Astrocyte of the hippocampus (primary cell): Measurements from ENCODE around the gene HBS1L.
A peak's percentile ranks its signal among the peaks of the same experiment; 100 is the strongest.

Experiments used
- DNase-seq: peaks from one replicate; pipeline ENCODE4 v3.0.0; 2011; ENCODE audit warnings: low read depth, low spot score

The HBS1L gene

DNA sequence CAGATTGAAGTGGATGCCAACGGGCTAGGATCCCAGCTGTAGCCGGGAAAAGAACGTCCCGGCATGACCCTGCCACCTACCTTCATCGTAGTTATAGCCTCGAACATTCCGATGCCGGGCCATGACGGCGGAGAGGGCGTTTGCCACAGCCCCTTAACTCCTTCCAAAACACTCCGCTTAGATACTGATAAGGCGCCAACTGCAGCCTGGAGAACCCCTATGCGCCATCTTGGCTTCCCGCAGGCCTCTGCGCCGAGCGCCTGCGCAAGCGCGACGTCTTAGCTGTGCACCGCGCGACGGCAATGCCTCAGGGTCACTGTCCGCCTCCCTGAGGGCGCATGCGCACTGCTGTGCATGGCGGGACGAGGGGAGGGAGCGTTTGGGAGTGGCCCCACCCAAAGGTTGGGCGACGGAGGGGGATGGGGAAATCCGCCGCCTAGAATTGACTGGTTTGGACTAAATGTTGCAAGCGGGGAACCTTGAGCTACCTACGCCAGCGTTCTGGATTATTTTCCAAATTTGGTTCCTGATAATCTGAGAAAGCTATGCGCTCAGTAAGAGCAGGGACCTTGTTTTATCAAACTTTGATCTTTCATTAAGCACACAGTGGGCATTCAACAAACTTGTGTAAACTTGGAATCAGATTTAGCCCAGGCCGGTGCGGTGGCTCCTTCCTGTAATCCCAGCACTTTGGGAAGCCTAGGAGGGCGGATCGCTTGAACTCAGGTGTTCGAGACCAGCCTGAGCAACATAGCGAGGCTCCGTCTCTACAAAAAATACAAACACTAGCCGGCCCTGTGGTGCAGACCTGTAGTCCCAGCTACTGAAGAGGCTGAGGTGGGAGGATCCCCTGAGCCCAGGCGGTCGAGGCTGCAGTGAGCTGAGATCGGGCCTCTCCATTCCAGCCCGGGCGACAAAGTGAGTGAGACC, at the start of gene HBS1L:
HBS1L (minus strand) TSS at position 254 of the 930 bp plus-strand sequence; CDS start at position 123, 131 bp downstream.
- peak; percentile 100 for DNase-seq

DNA sequence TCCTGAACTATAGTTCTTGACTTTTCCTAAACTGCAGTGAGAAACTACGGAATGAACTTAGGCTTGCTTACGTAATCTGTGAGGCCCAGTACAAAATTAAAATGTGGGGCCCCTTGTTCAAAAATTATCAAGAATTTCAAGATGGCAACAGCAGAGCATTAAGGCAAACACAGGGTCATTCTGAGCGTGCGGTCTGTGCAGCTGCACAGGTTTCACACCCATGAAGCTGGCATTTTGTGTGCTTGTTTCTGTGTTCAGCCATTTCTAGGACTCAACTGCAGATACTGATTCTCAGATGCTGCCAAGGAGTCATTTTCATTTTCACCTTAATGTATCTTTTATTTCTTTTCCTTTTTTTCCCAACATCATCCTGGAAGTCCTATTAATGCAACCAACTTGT, 49.6 kb upstream of the HBS1L start:
- no peak for DNase-seq

DNA sequence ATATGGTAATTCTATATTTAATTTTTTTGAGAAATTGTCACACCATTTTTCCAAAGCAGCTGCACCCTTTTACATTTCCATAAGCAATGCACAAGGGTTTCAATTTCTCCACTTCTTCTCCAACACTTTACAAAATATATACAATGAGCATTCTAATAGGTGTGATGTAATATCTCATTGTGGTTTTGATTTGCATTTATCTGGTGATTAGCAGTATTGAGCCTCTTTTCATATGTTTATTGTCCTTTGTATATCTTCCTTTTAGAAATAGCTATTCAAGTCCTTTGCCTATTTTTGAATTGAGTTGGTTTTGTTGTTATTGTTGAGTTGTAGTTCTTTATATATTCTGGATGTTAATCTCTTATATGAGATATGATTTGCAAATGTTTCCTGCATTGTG, 47.6 kb upstream of the HBS1L start:
- DNase-seq: no peak

DNA sequence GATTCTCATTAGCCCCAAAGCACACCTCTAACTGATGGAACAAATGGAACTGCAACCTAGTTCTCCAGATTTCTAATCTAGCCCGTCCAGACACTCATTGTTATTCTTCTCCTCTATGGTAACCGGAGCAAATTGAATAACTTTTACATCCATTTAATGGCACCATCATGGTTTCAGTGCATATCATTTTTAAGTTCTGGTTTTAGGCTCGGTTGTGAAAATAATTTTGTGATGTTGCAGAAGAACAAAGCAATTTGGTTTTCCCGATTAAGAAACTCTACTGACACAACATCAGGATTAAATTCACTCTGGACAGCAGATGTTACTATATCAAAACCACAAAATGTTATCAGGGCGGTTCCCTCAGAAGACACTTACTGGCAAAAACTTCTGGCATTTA, 42.5 kb upstream of the HBS1L start:
- DNase-seq: no peak

DNA sequence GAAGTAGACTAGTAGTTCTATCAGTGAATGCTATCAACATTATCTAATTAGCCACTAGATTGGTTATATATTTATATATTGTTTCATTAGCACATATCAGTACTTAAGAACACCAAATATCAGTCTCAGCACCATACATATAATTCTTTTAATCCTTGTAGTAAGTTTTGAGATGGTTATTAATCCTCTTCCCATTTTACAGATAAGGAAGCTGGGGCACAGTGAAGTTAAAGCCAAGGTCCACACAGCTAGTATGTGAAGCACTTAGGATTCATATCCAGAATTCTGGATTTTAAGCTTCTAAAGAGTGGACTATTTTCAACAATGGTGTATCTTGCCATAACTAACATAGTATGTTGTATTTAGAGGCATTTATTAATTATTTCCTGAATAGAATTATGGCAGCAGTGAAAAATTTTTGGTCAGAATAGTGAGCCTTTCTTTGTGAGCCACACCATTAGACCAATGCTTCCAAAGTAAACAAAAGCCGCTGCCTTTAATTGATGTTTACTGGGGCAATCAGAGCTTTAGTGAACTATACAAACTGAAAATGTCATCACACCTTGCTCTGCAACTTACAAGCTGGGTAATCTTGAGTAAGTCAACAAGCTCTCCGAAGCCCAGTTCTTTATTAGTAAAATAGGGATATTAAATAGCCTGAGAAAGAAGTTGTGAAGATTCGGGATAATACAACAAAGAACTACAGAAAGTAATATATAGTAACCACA, 41.9 kb upstream of the HBS1L start:
- DNase-seq: no peak

DNA sequence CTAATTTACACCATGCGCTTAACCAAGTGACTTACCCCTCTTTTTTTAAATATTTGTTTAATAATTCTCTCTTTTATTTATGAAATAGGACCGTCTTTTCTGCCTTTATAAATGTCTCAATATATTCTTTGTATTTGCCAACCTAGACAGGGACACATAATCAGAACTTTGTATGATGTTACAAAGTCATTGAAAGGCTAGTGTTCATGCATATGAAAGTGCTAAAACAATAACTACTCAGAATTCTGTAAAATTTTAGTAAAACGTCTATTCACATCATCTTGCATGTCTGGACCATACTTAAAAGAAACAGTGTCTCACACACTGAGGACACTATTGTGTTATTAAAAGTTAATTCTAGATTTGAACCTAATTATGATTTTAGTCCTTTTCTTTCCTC, 41.1 kb upstream of the HBS1L start:
- DNase-seq: no peak

DNA sequence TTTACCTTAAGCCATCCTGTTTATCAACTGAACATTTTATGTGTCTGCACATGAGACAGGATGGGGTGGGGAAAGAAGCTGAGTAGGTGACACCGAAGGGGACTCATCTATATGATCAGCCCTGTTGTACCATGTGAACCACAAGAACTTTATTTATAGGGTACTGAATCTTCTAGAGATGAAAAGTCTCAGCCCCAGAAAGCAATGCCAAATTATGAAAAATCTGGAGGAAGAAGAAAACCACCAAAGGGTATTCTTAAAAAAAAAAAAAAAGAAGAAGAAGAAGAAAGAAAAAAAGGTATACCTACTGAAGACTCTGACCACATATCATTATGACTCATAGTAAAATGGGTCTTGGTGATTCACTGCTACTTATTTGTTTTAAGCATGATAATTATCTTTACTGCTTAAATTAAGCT, 39.8 kb upstream of the HBS1L start:
- DNase-seq: no peak

DNA sequence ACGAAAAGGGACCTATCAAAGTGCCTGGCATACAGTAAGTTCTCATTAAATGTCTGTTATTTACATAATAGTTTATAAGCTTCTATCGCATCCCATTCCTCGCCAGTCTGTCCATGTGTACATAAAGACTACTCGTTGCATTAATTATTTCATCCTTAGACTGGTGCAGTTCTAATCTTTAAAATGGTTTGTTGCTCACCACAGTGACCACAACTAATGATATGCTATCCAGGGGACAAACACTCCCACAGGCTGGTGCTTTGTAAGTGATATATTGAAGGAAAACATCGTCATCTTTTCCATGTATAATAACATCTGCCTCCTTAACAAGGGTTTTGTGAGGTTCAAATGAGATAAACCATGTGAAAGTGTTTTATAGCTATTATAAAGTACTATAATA, 39.0 kb upstream of the HBS1L start:
- DNase-seq: no peak

DNA sequence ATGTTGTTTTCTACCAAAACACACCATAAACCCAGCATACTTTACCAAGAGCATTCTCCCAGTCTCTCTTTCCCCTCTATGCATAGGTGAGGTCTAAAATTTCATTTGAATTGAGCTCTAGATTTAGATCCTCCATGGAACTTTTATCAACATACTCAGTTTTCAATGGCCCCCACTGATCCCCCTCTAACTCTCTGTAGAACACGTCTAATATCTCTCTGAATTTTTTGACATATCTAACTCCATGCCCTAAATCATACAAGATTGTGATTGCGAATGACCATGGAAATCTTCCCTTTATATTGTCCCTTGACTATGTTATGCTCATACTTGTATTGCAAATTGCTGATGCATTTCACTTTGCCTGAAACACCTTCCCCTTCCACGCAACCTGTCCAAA, 38.1 kb upstream of the HBS1L start:
- no peak for DNase-seq

DNA sequence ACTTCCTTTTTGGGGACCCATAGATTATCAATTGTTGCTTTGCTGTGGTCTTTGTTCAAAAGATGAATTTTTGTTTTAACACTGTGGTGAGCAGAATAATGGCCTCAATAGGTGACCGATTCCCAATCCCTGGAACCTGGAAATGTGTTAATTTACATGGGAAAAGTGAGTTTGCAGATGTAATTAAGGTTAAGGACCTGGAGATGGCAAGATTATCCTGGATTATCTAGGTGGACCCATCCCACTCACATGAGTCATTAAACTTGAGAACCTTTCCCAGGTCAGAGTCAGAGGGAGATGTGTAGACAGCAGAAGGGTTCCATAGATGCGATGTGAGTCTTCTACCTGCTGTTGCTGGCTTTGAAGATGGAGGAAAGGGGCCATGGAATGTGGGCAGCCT, 36.2 kb upstream of the HBS1L start:
- no peak for DNase-seq

DNA sequence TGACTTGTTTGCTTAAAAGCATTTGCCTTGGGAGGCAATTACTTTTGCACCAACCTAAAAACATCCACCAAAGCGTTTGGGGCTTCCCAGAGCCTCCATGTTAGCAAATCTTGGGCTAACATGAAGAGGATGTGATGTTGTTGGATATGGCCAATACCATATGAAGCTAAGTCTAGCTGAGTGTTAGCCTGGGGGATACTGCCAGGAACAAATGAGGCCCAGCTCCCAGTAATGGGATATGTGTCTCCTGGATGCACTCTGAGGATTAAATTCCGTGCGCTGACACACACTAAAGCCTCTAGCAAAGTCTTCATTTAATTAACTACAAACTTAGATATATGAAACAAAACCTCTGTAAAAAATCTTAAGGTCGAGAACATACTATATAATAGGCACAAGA, 35.3 kb upstream of the HBS1L start:
- DNase-seq: no peak

DNA sequence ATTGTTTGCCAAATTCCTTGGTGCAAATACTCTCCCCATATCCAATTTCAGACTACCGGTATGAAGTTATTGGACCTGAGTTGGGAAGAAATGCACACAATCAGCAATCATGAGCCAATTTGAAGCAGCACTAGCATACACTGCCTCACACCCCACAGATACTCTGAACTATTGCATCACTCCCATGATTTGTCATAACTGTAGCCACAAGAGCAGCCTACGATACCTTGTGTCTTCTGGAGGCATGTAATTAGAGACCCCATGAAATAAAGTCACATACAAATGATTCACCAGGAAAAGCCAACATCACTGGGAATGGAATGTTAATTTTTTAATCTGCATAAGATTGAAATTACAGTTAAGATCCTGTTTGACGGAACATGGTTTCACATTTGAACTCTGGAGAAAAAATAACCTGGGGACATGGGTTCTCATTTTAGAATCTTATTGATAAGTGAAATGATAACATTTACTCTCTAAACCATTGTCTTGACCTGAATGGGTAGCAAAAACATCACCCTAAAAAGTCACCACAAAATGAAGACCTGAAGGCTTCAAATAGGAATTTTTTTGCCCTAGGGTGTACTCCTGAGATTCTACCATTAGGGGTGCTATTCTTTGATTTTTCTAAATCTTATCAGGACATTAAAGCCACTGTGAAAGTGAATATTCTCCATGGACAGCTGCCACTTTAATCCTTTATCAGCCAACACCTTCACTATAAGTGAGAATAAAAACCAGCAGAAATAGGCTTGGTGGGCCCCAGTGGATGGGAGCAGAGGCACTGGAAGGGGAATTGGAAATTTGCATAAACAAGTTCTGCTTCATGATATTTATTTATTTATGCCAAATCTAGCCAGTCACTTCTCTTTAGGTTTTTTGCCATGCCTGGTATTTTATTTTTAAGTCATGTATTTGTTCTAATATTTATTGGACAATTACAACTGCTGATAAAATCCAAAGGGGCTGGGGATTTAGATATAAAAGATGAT, 34.5 kb upstream of the HBS1L start:
- peak; percentile 6 for DNase-seq

DNA sequence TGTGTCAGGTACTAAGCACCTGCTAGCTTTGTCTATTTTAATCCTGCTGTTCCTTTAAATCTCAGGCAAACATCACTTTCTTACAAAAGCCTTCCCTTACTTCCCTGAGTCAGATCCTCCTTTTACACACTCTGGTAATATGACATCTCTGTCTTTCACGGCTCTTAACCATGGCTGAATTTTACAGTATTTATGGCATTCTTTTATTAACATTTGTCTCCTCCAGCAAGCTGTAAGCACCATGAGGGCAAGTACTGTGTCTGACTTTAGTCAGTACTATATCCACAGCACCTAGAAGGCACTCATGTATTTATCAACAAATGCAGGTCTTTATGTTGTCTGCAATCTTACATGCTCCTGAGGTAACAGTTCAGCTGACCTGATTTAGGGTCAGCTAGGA, 33.7 kb upstream of the HBS1L start:
- DNase-seq: no peak

DNA sequence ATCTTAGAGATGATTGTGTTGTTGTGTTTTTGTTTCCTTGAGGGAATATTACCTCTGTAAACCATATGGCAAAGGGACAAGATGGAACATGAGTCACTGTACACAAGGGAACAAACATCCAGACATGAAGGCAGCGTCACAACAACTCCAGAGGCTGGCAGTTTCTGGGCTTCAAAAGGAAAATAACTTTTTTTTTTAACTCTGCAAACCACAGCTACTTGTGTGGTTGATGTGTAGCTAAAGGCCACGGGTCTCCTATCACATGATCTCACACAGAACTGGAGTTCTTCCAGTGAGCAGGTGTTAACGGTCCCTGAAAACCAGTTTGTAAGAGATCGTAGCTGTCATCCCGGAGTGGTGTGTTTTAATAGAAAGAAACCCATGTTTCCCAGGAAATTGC, 33.2 kb upstream of the HBS1L start:
- DNase-seq: peak; percentile 39

DNA sequence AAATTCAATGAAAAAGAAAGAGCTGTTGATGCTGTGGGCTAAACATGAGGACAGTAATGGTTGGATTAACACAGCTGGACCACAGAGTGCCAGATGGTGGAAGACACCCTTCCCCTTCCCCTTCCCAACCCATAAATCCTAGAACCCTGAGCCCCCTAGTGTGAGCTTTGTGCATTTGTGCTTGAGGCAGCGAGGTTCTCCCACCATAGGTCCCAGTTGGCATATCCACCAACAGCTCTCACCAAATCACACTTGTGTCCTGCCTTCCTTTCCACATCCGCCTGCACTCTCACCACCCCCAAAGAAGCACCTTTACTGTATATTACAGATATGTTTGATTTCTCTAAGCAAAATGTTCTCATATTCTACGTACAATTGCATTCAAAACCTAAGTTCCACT, 32.8 kb upstream of the HBS1L start:
- DNase-seq: no peak

DNA sequence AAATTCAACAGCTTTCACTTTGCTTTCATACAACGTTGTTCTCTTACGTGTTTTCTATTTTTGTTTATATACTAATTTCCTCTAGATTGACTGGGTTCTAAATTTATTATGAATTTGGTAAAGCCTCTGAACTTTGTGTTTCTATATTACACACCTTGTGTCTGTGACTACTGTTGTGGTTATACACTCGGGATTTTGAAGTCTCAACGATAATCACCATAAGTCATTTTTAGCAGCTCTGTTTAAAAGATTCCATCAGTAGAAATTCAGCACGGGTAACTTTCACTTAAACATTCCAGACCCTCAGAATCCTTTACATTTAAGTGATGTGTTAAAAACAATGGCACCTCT, 31.8 kb upstream of the HBS1L start:
- DNase-seq: no peak

DNA sequence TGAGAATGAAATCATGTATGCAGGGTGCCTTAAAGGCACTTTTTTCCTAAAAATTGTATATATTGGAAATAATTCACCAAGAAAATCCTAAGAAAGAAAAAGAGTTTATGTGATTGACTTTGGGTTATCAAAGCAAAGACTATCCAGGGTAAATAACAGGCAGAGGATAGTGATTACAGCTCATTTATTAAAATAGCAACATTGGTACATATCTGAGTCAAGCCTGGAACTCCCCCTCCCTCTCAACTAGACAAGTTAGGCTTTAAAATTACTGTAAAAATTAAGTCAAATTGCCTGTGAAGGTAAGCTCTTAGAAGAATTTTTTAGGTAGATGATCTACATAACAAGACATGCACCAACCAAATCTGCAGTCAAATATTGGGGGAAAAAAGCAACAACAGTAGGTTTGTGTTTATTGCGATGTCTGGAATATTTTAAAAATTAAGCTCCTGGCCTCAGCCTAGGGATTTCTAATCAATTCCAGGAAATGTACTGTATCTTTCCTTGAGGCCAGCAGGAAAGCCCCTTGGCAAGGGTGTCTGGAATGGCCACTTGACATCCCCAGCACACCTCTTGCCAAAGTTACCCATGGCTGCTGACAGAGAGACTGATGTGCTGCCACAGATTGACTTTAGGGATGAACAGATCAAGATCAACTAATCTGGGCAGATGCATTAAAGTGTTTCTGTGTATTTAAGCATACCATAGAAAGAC, 31.2 kb upstream of the HBS1L start:
- DNase-seq: no peak

DNA sequence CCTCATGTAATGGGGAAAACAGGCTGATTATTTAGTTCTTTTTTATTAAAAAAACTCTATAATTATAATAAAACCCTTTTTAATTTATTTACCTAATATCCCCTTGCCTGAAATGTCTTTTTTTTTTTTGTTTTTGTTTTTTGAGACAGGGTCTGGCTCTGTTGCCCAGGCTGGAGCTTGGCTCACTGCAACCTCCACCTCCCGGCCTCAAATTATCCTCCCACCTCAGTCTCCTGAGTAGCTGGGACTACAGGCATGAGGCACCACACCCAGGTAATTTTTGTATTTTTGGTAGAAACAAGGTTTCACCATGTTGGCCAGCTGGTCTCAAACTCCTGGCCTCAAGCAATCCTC, 30.3 kb upstream of the HBS1L start:
- DNase-seq: no peak

DNA sequence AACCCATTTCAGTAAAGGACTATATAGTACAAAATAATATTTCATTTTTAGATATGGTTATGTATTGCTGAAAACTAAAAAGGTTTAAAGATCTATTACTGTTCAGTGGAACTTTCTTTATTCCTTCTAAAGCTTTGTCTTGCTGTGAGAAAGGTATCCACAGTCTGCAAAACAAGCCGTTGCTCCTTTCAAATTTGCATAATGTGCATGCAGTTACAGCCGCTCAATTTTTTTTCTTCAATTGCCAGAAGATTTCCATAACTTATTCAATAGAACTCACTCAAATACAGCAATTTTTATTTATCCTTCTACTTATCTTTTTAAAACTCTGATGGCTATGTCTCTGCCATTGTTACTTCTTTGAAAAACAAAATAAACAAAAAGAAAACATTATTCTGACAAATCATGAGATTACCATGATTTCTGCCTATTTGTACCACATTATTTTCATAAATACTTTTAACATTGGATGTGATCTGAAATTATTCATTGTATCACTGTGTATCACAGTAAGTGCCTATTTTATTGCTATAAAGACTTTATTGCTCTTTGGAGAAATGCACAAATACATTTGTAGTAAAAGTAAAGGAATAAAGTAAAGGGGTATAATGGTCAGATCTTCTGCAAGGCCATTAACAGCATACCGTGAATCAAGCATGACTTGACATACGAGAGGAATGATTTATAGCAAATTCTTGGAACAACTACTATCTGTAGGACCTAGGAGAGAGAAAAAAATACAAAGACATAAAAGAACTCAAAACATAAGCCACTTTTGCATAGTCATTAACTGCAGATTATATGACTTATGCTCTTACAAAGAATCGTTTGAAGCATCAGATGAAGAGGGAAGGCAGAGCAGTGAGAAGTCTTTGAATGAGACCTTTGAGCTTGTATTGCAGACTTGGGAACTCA, 29.6 kb upstream of the HBS1L start:
- DNase-seq: no peak

DNA sequence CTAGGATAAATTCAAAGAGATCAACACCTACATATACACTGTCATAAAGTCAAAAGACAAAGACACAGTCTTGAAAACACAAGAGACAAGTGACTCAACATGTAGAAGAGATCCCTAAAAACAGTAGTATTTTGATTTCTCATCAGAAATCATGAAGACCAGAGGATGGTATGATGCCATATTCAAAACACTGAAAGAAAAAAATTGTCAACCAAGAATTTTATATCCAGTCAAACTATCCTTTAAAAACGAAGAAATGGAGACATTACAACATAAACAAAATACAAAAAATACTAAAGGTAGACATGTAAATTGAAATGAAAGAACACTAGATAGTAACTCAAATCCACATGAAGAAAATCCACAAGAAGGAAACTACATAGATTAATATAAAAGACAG, 27.3 kb upstream of the HBS1L start:
- no peak for DNase-seq
